Mucosa of descending colon (tissue), 3 donors: ENCODE results near the gene ZNF57. TPM values are rescaled to one million over a fixed set of nuclear protein-coding genes. Genes with fewer than 3 reads are reported as not detected.

Experiments
- total RNA-seq, 3 donors: library from RNA; stranded (reverse); fragmentation: NEBNext Ultra II Directional in 2 of 3; extraction: Animal tissue kit (Norgen Biotek cat#: 25700) in 2 of 3; gene quantifications; one replicate each; pipeline versions ENCODE4 v1.2.1 to v1.2.4, GENCODE V29; 2021 to 2023
- donor health status: DM: no; HTN: no; CAD: no; lungs with moderate emphysema.
- donor health status: DM: no; HTN: no; CAD: no.
- donor health status: DM: no; HTN: yes; CAD: no.

ZNF57 gene
- total RNA-seq, 3 donors from 2014 or later, result 8.9 to 19.1 (median 14.4) TPM

Other genes with a start within 250 kb of the ZNF57 start
- gene GNG7, start 198.2 kb upstream of the ZNF57 start, total RNA-seq, result 1 to 10 TPM; 2.5 to 6.9 (median 2.9) TPM
- gene DIRAS1, start 179.6 kb upstream of the ZNF57 start, total RNA-seq, result 1 to 10 TPM in 1 of 3 donors, under 1 TPM in 2; 0.20 to 1.7 (median 0.80) TPM
- 10 to 100 TPM; 15.5 to 20.9 (median 19.2) TPM for gene SLC39A3, start 160.9 kb upstream of the ZNF57 start, total RNA-seq
- 10 to 100 TPM; 37.7 to 52.7 (median 48.9) TPM for gene SGTA, start 117.7 kb upstream of the ZNF57 start, total RNA-seq
- gene THOP1, start 115.4 kb upstream of the ZNF57 start, total RNA-seq, result 10 to 100 TPM; 38.5 to 53.1 (median 46.6) TPM
- 1 to 10 TPM; 3.0 to 4.7 (median 3.9) TPM for gene ZNF554, start 81.1 kb upstream of the ZNF57 start, total RNA-seq
- 1 to 10 TPM; 3.0 to 8.4 (median 4.8) TPM for gene ZNF555, start 59.5 kb upstream of the ZNF57 start, total RNA-seq
- gene ZNF556, start 33.6 kb upstream of the ZNF57 start, total RNA-seq, result under 1 TPM in 1 of 3 donors, not detected in 2; 0.29 TPM
- gene ZNF77, start 44.0 kb downstream of the ZNF57 start, total RNA-seq, result 1 to 10 TPM; 4.1 to 4.5 (median 4.1) TPM
- gene TLE6, start 76.6 kb downstream of the ZNF57 start, total RNA-seq, result 1 to 10 TPM; 1.8 to 4.1 (median 3.0) TPM
- gene TLE2, start 128.4 kb downstream of the ZNF57 start, total RNA-seq, result 10 to 100 TPM; 40.0 to 66.5 (median 63.5) TPM
- 100 to 1,000 TPM; 427 to 664 (median 556) TPM for gene TLE5, start 161.6 kb downstream of the ZNF57 start, total RNA-seq
- gene GNA11, start 193.4 kb downstream of the ZNF57 start, total RNA-seq, result 100 to 1,000 TPM; 182 to 349 (median 234) TPM
- gene GNA15, start 235.1 kb downstream of the ZNF57 start, total RNA-seq, result 1 to 10 TPM; 1.9 to 6.2 (median 4.3) TPM